ENCODE data around the gene GADD45GIP1. TPM values are rescaled to one million over a fixed set of nuclear protein-coding genes. Genes with fewer than 3 reads are reported as not detected.

Gene GADD45GIP1
- total RNA-seq, 1 experiment from 2014 or later: 47.5 TPM

DNA sequence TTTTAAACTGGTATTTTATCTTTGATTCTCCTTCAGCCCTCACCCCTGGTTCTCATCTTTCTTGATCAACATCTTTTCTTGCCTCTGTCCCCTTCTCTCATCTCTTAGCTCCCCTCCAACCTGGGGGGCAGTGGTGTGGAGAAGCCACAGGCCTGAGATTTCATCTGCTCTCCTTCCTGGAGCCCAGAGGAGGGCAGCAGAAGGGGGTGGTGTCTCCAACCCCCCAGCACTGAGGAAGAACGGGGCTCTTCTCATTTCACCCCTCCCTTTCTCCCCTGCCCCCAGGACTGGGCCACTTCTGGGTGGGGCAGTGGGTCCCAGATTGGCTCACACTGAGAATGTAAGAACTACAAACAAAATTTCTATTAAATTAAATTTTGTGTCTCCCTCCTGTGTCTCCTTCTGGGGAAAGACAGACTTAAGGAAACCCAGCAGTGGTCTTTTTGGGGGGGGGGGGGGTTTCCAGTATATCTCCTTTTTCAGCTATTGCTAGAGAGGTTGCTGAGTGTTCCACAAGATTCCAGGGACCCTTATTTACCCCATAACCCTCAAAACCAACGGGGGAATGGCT lies 12.8 kb downstream of the GADD45GIP1 start:
- no peaks in the 10 kb centered on the region for H3K27me3 Mint-ChIP-seq (ENCODE audit: insufficient read depth, unreplicated experiment)
- CTCF ChIA-PET: no interaction called here
- TF ChIP-seq, protein P1, sequence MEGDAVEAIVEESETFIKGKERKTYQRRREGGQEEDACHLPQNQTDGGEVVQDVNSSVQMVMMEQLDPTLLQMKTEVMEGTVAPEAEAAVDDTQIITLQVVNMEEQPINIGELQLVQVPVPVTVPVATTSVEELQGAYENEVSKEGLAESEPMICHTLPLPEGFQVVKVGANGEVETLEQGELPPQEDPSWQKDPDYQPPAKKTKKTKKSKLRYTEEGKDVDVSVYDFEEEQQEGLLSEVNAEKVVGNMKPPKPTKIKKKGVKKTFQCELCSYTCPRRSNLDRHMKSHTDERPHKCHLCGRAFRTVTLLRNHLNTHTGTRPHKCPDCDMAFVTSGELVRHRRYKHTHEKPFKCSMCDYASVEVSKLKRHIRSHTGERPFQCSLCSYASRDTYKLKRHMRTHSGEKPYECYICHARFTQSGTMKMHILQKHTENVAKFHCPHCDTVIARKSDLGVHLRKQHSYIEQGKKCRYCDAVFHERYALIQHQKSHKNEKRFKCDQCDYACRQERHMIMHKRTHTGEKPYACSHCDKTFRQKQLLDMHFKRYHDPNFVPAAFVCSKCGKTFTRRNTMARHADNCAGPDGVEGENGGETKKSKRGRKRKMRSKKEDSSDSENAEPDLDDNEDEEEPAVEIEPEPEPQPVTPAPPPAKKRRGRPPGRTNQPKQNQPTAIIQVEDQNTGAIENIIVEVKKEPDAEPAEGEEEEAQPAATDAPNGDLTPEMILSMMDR (IDR thresholded peaks at IDR 0.05; ENCODE audit: unreplicated experiment): no peak
- no peak overlapping the region for H3K4me3 Mint-ChIP-seq (ENCODE audit: unreplicated experiment)
- peaks cover 88% of the 10 kb centered on the region for H3K36me3 Mint-ChIP-seq (ENCODE audit: insufficient read depth, unreplicated experiment)
- no peak overlapping the region for H3K27ac Mint-ChIP-seq (ENCODE audit: low read depth, unreplicated experiment)
- H3K4me1 Mint-ChIP-seq (ENCODE audit: insufficient read depth, unreplicated experiment): peaks cover 21% of the 10 kb centered on the region
- H3K9me3 Mint-ChIP-seq (ENCODE audit: unreplicated experiment): no peaks in the 10 kb centered on the region
- no peak for DNase-seq (ENCODE audit: unreplicated experiment)
- POLR2A ChIA-PET: no interaction called here
- no TSS peak for BruUV-seq (replicated peaks)
- intact Hi-C loops (cut with micrococcal nuclease): no loop called here

DNA sequence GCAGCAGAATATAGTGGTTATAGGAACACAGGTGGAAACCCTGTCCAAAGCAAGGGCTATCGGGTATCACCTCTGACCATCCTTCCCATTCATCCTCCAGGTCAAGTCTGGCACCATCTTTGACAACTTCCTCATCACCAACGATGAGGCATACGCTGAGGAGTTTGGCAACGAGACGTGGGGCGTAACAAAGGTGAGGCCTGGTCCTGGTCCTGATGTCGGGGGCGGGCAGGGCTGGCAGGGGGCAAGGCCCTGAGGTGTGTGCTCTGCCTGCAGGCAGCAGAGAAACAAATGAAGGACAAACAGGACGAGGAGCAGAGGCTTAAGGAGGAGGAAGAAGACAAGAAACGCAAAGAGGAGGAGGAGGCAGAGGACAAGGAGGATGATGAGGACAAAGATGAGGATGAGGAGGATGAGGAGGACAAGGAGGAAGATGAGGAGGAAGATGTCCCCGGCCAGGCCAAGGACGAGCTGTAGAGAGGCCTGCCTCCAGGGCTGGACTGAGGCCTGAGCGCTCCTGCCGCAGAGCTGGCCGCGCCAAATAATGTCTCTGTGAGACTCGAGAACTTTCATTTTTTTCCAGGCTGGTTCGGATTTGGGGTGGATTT lies 13.5 kb downstream of the GADD45GIP1 start:
- Mint-ChIP-seq H3K27me3 (ENCODE audit: insufficient read depth, unreplicated experiment) (no peaks in the 10 kb centered on the region), H3K4me1 (ENCODE audit: insufficient read depth, unreplicated experiment) (peaks cover 21% of the 10 kb centered on the region), H3K27ac (ENCODE audit: low read depth, unreplicated experiment) (no peak overlapping the region), H3K4me3 (ENCODE audit: unreplicated experiment) (no peak overlapping the region), H3K9me3 (ENCODE audit: unreplicated experiment) (no peaks in the 10 kb centered on the region), H3K36me3 (ENCODE audit: insufficient read depth, unreplicated experiment) (peaks cover 88% of the 10 kb centered on the region)
- no TSS peak for BruUV-seq (replicated peaks)
- DNase-seq (ENCODE audit: unreplicated experiment): no peak
- intact Hi-C loops (cut with micrococcal nuclease): no loop called here
- ChIA-PET POLR2A (no interaction called here), CTCF (no interaction called here)
- TF ChIP-seq, protein P1 (IDR thresholded peaks at IDR 0.05; ENCODE audit: unreplicated experiment): no peak

DNA sequence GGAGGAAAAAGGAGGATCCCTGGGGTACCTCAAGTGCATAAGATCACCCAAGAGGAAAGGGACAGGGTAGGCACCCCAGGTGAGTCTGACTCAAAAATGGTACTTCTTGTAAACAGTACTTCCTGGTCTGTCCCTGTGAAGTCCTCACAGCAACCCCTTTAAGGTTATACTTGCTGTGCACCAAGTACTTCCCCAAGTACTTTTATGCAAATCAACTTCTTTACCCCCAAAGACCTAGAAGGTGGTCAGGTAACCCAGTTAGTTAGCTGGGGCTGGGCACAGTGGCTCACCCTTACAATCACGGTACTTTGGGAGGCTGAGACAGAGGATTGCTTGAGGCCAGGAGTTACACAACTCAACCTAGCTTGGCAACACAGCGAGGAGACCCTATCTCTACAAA lies 16.1 kb downstream of the GADD45GIP1 start:
- TF ChIP-seq, protein P1 (IDR thresholded peaks at IDR 0.05; ENCODE audit: unreplicated experiment): no peak
- Mint-ChIP-seq H3K4me3 (ENCODE audit: unreplicated experiment) (peak overlapping the region; percentile 96), H3K4me1 (ENCODE audit: insufficient read depth, unreplicated experiment) (peaks cover 21% of the 10 kb centered on the region), H3K9me3 (ENCODE audit: unreplicated experiment) (no peaks in the 10 kb centered on the region), H3K36me3 (ENCODE audit: insufficient read depth, unreplicated experiment) (peaks cover 79% of the 10 kb centered on the region), H3K27ac (ENCODE audit: low read depth, unreplicated experiment) (peak overlapping the region; percentile 96), H3K27me3 (ENCODE audit: insufficient read depth, unreplicated experiment) (no peaks in the 10 kb centered on the region)
- intact Hi-C loops (cut with micrococcal nuclease): no loop called here
- no TSS peak for BruUV-seq (replicated peaks)
- no peak for DNase-seq (ENCODE audit: unreplicated experiment)
- ChIA-PET CTCF (interaction anchor here (0.6 kb wide), 1 partner anchor 1136 kb away, joined by 3 read pairs; no protein-coding TSS in a partner anchor), POLR2A (no interaction called here)

DNA sequence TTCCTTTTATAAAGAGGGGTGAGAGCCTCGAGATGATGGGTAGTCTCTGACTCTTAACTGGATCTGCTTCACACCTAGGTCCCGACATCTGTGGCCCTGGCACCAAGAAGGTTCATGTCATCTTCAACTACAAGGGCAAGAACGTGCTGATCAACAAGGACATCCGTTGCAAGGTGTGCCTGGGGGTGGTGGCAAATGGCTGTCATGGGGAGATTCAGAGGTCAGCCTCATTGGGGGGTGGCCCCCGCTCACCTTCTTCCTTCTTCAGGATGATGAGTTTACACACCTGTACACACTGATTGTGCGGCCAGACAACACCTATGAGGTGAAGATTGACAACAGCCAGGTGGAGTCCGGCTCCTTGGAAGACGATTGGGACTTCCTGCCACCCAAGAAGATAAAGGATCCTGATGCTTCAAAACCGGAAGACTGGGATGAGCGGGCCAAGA lies 17.0 kb downstream of the GADD45GIP1 start:
- Mint-ChIP-seq H3K27me3 (ENCODE audit: insufficient read depth, unreplicated experiment) (no peaks in the 10 kb centered on the region), H3K36me3 (ENCODE audit: insufficient read depth, unreplicated experiment) (peaks cover 70% of the 10 kb centered on the region), H3K9me3 (ENCODE audit: unreplicated experiment) (no peaks in the 10 kb centered on the region), H3K4me1 (ENCODE audit: insufficient read depth, unreplicated experiment) (peaks cover 21% of the 10 kb centered on the region), H3K4me3 (ENCODE audit: unreplicated experiment) (peak overlapping the region; percentile 96), H3K27ac (ENCODE audit: low read depth, unreplicated experiment) (peak overlapping the region; percentile 96)
- BruUV-seq (replicated peaks): no TSS peak
- intact Hi-C loops (cut with micrococcal nuclease): no loop called here
- TF ChIP-seq, protein P1 (IDR thresholded peaks at IDR 0.05; ENCODE audit: unreplicated experiment): no peak
- ChIA-PET CTCF (interaction anchor here (0.6 to 1.0 kb wide), 2 partner anchors 25 to 742 kb away, joined by 3 read pairs; no protein-coding TSS in a partner anchor), POLR2A (interaction anchor here (0.5 to 2.2 kb wide), 6 partner anchors 15 to 206 kb away, joined by 3 to 8 read pairs (median 4); partner anchors contain the start of genes DNASE2, GCDH and TRIR)
- no peak for DNase-seq (ENCODE audit: unreplicated experiment)
